DMS 273 (cell line): ENCODE data around the gene SDHAF2.
"Not testable (repeated sequence)": the region's sequence is repeated elsewhere in the genome, so short reads cannot be mapped to it uniquely, and the experiment has no call there.

Experiments used
- DNase-seq: peaks from one replicate; lab custom pipeline; 2025; ENCODE audit not compliant: unreplicated experiment; lab: John Stamatoyannopoulos, UW

SDHAF2 gene

DNA sequence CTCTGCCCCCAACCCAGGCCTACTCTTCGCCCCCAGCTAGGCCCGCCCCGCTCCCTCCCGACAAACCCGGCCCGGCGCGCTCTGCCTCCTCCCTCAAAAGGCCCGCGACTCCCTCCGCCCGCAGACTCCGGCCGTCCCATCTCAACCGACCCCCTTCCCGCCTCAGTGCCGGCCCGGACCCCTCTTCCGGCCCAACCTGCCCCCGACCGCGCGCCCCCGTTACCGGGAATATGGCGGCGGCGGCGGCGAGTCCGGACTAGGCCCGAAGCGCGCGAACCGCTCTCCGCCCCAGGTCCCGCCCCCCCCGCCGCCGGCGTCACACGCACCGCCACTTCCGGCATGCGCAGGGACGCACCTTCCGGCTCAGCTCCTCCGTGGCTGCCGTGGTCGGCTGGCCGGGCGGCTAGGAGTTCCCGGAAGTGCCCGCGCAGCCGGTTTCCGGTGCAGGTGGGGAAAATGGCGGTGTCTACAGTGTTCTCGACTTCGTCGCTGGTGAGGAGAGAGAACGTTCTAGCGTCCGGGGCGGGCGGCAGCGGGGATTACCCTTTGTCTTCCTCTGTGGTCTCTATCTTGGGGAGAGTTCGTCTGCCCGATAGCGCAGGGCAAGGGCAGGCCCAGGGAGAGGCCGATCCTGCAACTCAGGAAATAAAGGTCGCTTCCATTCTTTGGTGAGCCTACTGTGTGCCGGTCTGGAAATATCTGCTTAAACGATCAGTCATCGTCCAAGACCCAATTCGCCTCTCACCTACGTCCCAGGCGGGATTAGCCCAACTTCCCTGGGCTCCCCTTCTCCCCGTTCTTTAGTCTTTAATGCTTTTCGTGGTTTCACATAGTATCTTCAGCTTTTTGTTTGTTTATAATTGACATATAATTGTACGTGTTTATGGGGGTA lies at the start of gene SDHAF2, which contains the start of gene CPSF7:
Gene SDHAF2 (plus strand): TSS at position 434 of the 892 bp plus-strand sequence. CDS start 23 bp downstream, at position 457.
Gene CPSF7 (minus strand): TSS at position 285 of the 892 bp plus-strand sequence. CDS start 740 bp downstream, outside the sequence.
- peak; percentile 97 for DNase-seq

DNA sequence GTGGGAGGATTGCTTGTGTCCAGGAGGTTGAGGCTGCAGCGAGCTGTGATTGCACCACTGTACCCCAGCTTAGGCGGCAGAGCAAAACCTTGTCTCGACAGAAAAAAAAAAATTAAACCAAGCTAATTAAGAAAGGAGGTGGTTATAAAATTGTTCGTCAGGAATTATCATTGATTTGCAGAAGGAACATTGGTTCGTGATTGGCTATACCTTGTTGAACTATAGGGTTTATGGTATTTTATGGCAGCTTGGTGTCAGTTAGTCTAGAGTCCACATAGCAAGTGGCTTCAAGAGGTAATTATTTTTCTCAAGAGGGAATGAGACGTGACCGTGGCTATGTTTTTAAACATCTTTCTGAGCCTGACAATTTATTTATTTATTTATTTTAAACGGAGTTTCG lies 49.0 kb upstream of the SDHAF2 start:
- no peak for DNase-seq

DNA sequence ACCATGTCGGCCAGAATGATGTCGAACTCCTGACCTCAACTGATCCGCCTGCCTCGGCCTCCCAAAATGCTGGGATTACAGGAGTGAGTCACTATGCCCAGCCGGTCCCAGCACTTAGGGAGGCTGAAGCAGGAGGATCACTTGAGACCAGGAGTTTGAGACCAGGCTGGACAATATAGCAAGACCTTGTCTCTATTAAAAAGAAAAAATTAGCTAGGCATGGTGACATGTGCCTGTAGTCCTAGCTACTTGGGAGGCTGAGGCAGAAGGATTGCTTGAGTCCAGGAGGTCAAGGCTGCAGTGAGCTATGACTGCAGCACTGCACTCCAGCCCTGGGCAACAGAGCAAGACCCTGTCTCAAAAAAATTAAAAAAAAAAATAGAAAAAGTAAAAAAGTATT lies 46.1 kb upstream of the SDHAF2 start:
- not testable (repeated sequence) for DNase-seq

- DNase-seq: peak; percentile 36
These were observed 45.4 kb upstream of the SDHAF2 start for GRCh38 chr11:61384271-61385242.

DNA sequence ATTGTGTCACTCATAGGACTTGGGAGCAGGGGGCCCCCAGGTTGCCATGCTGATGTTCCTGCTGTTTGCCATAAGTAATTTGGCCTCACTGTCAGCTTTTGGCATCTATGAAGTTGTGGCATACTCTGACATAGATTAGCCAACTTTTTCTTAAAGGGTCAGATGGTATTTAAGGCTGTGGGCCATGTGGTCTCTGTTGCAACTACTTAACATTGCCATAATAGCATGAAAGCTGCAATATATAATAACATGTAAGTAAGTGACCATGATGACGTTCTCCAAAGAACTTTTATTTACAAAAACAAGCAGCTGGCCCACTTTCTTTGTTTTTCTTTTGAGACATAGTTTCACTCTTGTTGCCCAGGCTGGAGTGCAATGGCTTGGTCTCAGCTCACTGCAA lies 39.8 kb upstream of the SDHAF2 start:
- peak; percentile 19 for DNase-seq

- peak; percentile 17 for DNase-seq
These were observed 36.8 kb upstream of the SDHAF2 start for GRCh38 chr11:61392981-61393595.

DNA sequence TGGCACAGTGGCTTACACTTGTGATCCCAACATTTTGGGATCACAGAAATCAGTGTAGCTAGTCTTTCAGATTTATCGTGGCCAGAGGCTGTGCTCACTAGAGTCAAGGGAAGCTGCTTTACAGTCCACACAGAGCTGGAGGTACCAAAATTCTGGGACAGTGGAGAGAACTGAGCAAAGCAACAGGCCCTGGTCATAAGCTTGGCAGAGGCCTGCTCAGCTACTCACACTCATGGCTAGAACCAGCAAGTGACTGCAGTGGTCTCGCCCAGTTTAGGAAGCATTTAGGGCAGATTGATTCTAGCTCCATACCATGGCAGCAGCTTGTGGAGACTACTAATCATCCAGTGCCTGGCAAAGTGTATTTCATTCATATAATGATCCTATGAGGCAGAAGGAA lies 28.8 kb upstream of the SDHAF2 start:
- no peak for DNase-seq

- no peak for DNase-seq
These were observed 28.4 kb upstream of the SDHAF2 start for GRCh38 chr11:61401573-61401972.

DNA sequence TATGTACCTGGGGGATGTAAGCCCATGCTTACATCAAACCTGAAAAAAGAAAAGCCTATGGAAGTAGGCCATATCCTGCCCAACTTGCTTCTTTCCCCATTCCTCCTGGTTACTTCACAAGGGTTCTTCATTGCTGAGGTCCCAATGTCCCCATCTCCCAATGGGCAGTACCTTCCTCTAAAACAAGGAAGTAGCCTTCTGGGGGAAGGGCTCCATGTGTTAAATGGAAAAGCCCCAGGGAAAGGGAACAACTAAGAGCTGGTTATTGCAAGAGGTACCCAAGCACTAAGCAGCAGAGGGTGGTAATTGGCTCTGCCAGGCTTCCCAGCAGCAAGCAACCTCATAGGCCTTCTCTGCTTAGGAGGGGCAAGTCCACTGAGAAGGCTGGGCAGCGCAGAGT lies 26.3 kb upstream of the SDHAF2 start:
- no peak for DNase-seq

- DNase-seq: no peak
These were observed 25.8 kb upstream of the SDHAF2 start for GRCh38 chr11:61404103-61404502.

- DNase-seq: no peak
These were observed 25.3 kb upstream of the SDHAF2 start for GRCh38 chr11:61404641-61405040.

DNA sequence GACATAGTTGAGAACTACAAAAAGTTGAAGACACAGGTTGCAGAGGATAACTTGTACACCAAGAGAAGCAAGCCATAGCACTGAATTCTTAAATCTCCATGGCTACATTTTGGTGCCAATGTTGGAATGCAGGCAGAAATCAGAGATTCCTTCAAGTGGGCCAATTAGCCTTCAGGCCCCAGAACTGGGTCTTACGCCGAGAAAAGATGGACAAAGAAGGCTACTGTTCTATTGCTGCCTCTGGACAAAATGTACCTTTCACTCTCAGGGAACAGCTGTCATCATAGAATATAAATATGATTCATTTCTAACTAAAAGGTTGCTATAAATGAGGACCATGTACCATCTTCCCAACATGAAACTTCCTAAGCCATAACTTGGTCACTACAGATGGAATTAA lies 23.9 kb upstream of the SDHAF2 start:
- no peak for DNase-seq

DNA sequence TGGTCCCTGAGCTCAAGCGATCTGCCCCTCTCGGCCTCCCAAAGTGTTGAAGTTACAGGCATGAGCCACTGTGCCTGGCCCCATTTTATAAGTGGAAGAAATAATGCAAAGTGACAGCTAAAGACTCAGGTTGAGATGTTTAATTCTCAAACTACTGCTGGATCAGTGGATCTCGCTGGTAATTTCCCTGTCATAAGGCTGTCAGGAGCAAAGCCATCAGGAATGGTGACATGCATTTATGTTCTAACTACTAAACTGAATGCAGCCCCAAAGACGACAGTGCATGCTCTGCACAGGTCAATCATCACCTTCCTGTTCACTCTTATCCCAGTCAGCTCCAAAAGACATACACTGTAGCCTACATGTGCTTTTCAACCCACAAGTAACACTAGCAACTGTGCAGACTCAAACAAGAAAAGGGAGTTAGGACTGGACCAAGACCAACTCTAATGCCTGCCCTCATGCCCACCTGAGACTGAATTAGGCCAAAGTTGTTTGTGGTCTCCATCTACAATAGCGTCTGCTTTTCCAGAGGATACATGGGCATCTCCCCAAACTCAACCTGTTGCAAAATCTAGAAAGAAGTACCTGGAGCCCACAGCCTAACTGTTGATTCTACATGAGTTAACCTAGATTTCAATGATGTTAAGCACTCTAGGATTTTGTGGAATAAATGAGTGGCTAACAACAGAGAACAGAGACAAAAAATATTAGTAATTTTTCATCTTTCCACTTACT lies 22.8 kb upstream of the SDHAF2 start:
- no peak for DNase-seq

DNA sequence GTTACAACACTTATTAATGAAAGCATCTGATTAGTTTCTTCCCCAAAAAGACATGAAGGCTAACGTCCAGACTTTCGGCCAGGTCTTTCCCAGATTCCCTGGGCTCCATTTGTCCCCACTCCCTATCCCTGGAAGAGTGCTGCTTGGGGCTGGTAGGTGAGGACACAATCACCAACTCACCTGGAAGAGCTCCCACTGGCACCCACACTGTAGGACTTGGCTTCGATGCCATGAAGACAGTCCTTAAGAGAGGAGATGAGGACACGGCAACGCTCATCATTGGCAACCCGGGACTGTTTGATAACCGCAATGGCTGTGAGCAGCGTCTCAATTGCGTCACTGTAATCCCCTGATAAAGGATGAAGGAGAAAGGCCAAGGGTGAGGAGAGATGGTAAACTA lies 18.3 kb upstream of the SDHAF2 start:
- no peak for DNase-seq

GRCh38 chr11:61413496-61413895 lies 16.4 kb upstream of the SDHAF2 start:
- DNase-seq: no peak

DNA sequence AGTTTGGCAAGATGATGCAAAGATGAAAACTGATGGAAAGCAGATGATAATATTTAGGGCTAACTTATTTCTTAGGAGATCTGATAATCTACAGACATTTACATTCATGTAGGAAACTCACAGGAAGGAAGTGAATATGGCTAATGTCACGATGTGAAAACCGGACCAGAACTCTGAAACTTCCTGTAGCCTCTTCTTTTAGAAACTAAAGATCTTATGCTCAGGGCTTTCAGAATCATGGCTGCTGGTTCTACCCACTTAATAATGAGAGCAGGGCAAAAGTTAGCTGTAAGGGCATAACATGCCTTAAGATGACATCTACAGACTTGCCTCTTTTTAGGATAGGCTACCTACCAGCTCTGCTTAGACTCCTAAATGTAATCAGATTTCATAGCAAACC lies 15.4 kb upstream of the SDHAF2 start:
- no peak for DNase-seq

GRCh38 chr11:61415381-61415780 lies 14.5 kb upstream of the SDHAF2 start:
- DNase-seq: no peak

DNA sequence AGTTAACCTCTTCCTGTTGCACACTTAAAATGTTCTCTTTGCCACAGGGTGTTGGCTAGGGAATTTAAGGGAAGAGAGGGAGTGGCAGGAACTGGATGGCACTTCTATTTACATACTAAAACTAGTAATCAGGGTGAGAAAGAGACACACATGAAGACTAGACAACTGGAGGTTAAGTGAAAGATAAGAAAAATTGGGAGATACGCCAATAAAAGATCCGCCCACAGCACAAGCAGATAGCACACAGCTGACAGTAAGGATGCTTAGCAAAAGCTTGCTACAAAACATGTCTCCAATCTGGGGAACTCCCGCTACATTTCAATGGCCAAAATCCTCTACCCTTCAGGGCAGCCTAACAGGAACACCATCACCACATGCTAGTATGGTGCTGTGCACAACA lies 13.0 kb upstream of the SDHAF2 start:
- no peak for DNase-seq

DNA sequence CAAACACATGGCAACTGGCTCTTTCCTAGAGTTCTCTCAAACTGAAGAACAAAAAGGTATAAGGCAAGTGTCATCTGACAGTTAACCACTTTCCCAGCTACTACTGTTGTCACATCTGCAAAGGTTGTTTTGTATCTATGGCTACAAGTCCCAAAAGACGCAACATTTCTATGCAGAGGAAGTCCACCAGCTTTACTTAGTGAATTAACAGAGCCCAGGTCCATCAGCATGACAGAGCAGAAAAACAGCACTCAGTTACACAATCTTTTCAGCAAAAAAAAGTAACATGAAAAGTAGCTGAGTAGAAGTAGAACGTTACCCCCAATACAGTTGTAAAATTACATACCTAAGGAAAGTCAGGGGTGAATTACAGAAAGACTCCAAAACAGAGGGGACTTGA lies 12.3 kb upstream of the SDHAF2 start:
- no peak for DNase-seq

- DNase-seq: no peak
These were observed 11.8 kb upstream of the SDHAF2 start for GRCh38 chr11:61418136-61418535.
